Kidney (tissue), 14 donors: Measurements from ENCODE around the gene MRTFA. TPM values are rescaled to one million over a fixed set of nuclear protein-coding genes. Genes with fewer than 3 reads are reported as not detected.

Experiments used
- DNase-seq, 5 donors: peaks; one replicate each; pipeline ENCODE4 v3.0.0-alpha.2; 2013 to 2020
- FAIRE-seq: peaks from 2 replicates; lab custom pipeline; 2012; peaks lifted over from hg19 to GRCh38; lab: Jason Lieb, UNC
- H3K27ac ChIP-seq, 2 donors: one replicate each; pipeline ENCODE4 v1.7.0; 2013; ENCODE audit warnings: low read depth in 2 of 2, low read length in 2 of 2, inconsistent platforms in 1 of 2
- H3K27me3 ChIP-seq: one replicate; pipeline ENCODE4 v1.7.1; 2013; ENCODE audit warnings: low read length, inconsistent platforms; ENCODE audit not compliant: control insufficient read depth, insufficient read depth
- H3K36me3 ChIP-seq, 3 donors: one replicate each; pipeline versions ENCODE4 v1.7.0 to v1.7.1; 2013; ENCODE audit warnings: low read length in 3 of 3, control low read depth in 1 of 3, inconsistent platforms in 1 of 3; ENCODE audit not compliant: insufficient read depth in 3 of 3, control insufficient read depth in 2 of 3
- H3K4me1 ChIP-seq, 3 donors: one replicate each; pipeline versions ENCODE4 v1.7.0 to v1.7.1; 2013; ENCODE audit warnings: low read length in 3 of 3, inconsistent platforms in 1 of 3, low read depth in 1 of 3; ENCODE audit not compliant: control insufficient read depth in 2 of 3, insufficient read depth in 2 of 3
- H3K4me3 ChIP-seq, 3 donors: one replicate each; pipeline versions ENCODE4 v1.7.0 to v1.8.1; 2013; ENCODE audit warnings: low read length in 3 of 3, control low read depth in 1 of 3, inconsistent platforms in 1 of 3
- H3K9ac ChIP-seq, 3 donors: one replicate each; pipeline versions ENCODE4 v1.7.0 to v1.7.1; 2013; ENCODE audit warnings: low read length in 3 of 3, control low read depth in 1 of 3, inconsistent platforms in 1 of 3
- H3K9me3 ChIP-seq, 3 donors: one replicate each; pipeline versions ENCODE4 v1.7.0 to v1.7.1; 2013; ENCODE audit warnings: low read length in 3 of 3, control low read depth in 1 of 3, inconsistent platforms in 1 of 3; ENCODE audit not compliant: control insufficient read depth in 2 of 3, insufficient read depth in 1 of 3
- intact Hi-C: fragments of 100-400 bp; cut with DNase I; formaldehyde crosslinking; loops from one replicate; pipeline ENCODE4 v1.11.1; 2022
- polyA plus RNA-seq: library from polyadenylated mRNA; stranded (reverse); fragments of 350-450 nt; fragmentation: Illumina TruSeq; extraction: RNeasy Lipid Tissue Mini Kit (QIAGEN cat#74804); gene quantifications from one replicate; pipeline ENCODE4 v1.2.3, GENCODE V29; 2014; ENCODE audit warnings: low read depth, low replicate concordance; ENCODE audit not compliant: insufficient read depth
- total RNA-seq: library from RNA; stranded (reverse); fragmentation: NEBNext Ultra II Directional; extraction: Animal tissue kit (Norgen Biotek cat#: 25700); gene quantifications from one replicate; pipeline ENCODE4 v1.2.1, GENCODE V29; 2021
- TF ChIP-seq, protein P1 (sequence below): IDR thresholded peaks from 3 replicates; pipeline ENCODE4 v1.5.1; 2012; ENCODE audit warnings: mild to moderate bottlenecking, moderate library complexity, borderline replicate concordance; ENCODE audit not compliant: insufficient read depth; ENCODE audit errors: extremely low read depth
- donor health status: control.
- donor health status: control.
- donor health status: control.
- donor health status: control.
- donor health status: control.
- donor health status: DM: yes; HTN: yes; CAD: no.
- donor health status: Normal renal cell carcinoma (clear cell type).

MRTFA gene
- total and polyA plus RNA-seq, 2 donors from 2014 or later = 12.5 to 59.9 TPM

- FAIRE-seq (no peak), DNase-seq (no peak)
- TF ChIP-seq, protein P1, sequence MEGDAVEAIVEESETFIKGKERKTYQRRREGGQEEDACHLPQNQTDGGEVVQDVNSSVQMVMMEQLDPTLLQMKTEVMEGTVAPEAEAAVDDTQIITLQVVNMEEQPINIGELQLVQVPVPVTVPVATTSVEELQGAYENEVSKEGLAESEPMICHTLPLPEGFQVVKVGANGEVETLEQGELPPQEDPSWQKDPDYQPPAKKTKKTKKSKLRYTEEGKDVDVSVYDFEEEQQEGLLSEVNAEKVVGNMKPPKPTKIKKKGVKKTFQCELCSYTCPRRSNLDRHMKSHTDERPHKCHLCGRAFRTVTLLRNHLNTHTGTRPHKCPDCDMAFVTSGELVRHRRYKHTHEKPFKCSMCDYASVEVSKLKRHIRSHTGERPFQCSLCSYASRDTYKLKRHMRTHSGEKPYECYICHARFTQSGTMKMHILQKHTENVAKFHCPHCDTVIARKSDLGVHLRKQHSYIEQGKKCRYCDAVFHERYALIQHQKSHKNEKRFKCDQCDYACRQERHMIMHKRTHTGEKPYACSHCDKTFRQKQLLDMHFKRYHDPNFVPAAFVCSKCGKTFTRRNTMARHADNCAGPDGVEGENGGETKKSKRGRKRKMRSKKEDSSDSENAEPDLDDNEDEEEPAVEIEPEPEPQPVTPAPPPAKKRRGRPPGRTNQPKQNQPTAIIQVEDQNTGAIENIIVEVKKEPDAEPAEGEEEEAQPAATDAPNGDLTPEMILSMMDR = no peak
- intact Hi-C loops = no loop called here
- Histone ChIP-seq H3K4me1 (no peaks in the 10 kb centered on the region), H3K27me3 (no peaks in the 10 kb centered on the region), H3K9me3 (no peaks in the 10 kb centered on the region), H3K36me3 (peaks cover 4 to 32% (median 18%) of the 10 kb centered on the region in 3 donors), H3K9ac (no peak overlapping the region), H3K27ac (no peak overlapping the region), H3K4me3 (no peak overlapping the region)
Measured at GRCh38 chr22:40426594-40427333, 209.8 kb downstream of the MRTFA start.

GRCh38 chr22:40425082-40425481 is 211.4 kb downstream of the MRTFA start:
- peaks cover 4 to 30% (median 15%) of the 10 kb centered on the region in 3 donors for H3K36me3 ChIP-seq

GRCh38 chr22:40423882-40424640 is 212.5 kb downstream of the MRTFA start:
- no peak overlapping the region for H3K9ac ChIP-seq

More at GRCh38 chr22:40425082-40425481, 211.4 kb downstream of the MRTFA start:
- H3K27ac ChIP-seq = no peak overlapping the region
- TF ChIP-seq, protein P1 = no peak
- no peaks in the 10 kb centered on the region for H3K9me3 ChIP-seq
- H3K27me3 ChIP-seq = no peaks in the 10 kb centered on the region
- no peak for DNase-seq
- intact Hi-C loops = no loop called here
- FAIRE-seq = no peak
- H3K4me1 ChIP-seq = no peaks in the 10 kb centered on the region
- H3K9ac ChIP-seq = no peak overlapping the region
- no peak overlapping the region for H3K4me3 ChIP-seq

More at GRCh38 chr22:40423882-40424640, 212.5 kb downstream of the MRTFA start:
- Histone ChIP-seq H3K27me3 (no peaks in the 10 kb centered on the region), H3K9me3 (no peaks in the 10 kb centered on the region), H3K4me1 (no peaks in the 10 kb centered on the region), H3K27ac (no peak overlapping the region), H3K36me3 (peaks cover 4 to 20% (median 13%) of the 10 kb centered on the region in 3 donors), H3K4me3 (no peak overlapping the region)
- intact Hi-C loops = no loop called here
- TF ChIP-seq, protein P1 = no peak
- FAIRE-seq (no peak), DNase-seq (no peak)
